Heart left ventricle (tissue), 13 donors: Measurements from ENCODE around the gene PIPOX.

Source experiments
- POLR2A ChIP-seq, 2 donors: fragments of 450-650 bp; IDR thresholded peaks; one replicate each; pipeline ENCODE4 v1.6.1; 2017; ENCODE audit warnings: antibody characterized with exemption in 2 of 2, mild to moderate bottlenecking in 2 of 2, moderate library complexity in 2 of 2
- TF ChIP-seq, protein P1 (sequence below), 12 donors: fragments of 200-600 bp; sonication (generic) in 4 of 12; IDR thresholded peaks; one replicate each; pipeline versions ENCODE4 v1.5.0 to v1.8.0; 2018 to 2022; ENCODE audit warnings: antibody characterized with exemption in 12 of 12, mild to moderate bottlenecking in 5 of 12
- donor health status: ischemic (EF 13 %, LVEDD 7.1; RV severe dilation, severe dysfunction).
- donor health status: DM: no; HTN: yes; CAD: no.
- donor health status: DM: no; HTN: no; CAD: no.
- donor health status: ischemic (EF 25% LVEDD 6.9; RV normal size, moderate dysfunction).
- donor health status: ischemic (EF 25% LVEDD 5.7; RV mildly dilated, moderate dysfunction).
- donor health status: ischemic (EF 35%, LVEDD 5.7; RV mildly dilated, moderate dysfunction).
- donor health status: nonischemic (EF 11% LVEDD 7.7; RV severe dilation, severe dysfunction).
- donor health status: DM: yes; HTN: yes; CAD: no.
- donor health status: PGD.
- donor health status: ischemic (EF 29% LVEDD 5.4; RV normal size, mild dysfunction).
- donor health status: nonischemic (EF 23%, LVEDD 6.1; RV moderate dilation, normal function).

DNA sequence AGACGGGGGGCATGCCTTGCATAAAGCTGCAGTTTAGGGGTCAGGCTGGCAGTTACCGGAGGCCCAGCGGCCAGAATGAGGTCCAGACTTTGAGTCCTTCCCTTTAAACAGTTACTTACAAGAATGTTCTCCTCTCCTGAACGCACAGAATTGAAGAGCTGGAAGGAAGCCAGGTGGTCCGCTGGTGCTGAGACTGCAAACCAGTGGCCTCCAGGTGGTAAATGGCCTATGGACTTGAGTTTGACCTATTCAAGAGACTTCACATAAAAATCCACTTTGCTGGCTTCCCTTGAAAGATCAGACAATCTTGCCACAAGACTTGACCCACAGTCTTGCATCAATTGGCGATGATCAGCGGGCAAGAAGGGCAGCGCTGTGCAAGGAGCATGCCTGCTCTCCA is 22.4 kb upstream of the PIPOX start:
- TF ChIP-seq, protein P1, sequence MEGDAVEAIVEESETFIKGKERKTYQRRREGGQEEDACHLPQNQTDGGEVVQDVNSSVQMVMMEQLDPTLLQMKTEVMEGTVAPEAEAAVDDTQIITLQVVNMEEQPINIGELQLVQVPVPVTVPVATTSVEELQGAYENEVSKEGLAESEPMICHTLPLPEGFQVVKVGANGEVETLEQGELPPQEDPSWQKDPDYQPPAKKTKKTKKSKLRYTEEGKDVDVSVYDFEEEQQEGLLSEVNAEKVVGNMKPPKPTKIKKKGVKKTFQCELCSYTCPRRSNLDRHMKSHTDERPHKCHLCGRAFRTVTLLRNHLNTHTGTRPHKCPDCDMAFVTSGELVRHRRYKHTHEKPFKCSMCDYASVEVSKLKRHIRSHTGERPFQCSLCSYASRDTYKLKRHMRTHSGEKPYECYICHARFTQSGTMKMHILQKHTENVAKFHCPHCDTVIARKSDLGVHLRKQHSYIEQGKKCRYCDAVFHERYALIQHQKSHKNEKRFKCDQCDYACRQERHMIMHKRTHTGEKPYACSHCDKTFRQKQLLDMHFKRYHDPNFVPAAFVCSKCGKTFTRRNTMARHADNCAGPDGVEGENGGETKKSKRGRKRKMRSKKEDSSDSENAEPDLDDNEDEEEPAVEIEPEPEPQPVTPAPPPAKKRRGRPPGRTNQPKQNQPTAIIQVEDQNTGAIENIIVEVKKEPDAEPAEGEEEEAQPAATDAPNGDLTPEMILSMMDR (IDR thresholded peaks at IDR 0.05), result no peak
- no peak for TF ChIP-seq POLR2A (IDR thresholded peaks at IDR 0.05)
